Omental fat pad (tissue), 4 donors: ENCODE measurements around the gene SIRPA. TPM values are rescaled to one million over a fixed set of nuclear protein-coding genes. Genes with fewer than 3 reads are reported as not detected.

ENCODE experiments used
- ATAC-seq: fragments of 150-250 bp; one replicate; pipeline ENCODE4 v1.9.1; 2016; ENCODE audit warnings: mild to moderate bottlenecking, moderate library complexity; ENCODE audit not compliant: low FRiP score
- DNase-seq: peaks from one replicate; pipeline ENCODE4 v3.0.0-alpha.2; 2019; ENCODE audit warnings: low spot score
- total RNA-seq, 4 donors: library from RNA; depleted of rRNA; stranded (reverse); fragments of >200 nt; gene quantifications; one replicate each; pipeline ENCODE4 v1.1.0, GENCODE V29; 2016
- TF ChIP-seq, protein P1 (sequence below), 3 donors: fragments of 450-650 bp; IDR thresholded peaks; one replicate each; pipeline ENCODE4 v1.5.1; 2016 to 2017; ENCODE audit warnings: antibody characterized with exemption in 3 of 3, mild to moderate bottlenecking in 3 of 3, moderate library complexity in 2 of 3

The SIRPA gene
- total RNA-seq, 4 donors from 2014 or later: 51.9 to 86.1 (median 77.0) TPM

DNA sequence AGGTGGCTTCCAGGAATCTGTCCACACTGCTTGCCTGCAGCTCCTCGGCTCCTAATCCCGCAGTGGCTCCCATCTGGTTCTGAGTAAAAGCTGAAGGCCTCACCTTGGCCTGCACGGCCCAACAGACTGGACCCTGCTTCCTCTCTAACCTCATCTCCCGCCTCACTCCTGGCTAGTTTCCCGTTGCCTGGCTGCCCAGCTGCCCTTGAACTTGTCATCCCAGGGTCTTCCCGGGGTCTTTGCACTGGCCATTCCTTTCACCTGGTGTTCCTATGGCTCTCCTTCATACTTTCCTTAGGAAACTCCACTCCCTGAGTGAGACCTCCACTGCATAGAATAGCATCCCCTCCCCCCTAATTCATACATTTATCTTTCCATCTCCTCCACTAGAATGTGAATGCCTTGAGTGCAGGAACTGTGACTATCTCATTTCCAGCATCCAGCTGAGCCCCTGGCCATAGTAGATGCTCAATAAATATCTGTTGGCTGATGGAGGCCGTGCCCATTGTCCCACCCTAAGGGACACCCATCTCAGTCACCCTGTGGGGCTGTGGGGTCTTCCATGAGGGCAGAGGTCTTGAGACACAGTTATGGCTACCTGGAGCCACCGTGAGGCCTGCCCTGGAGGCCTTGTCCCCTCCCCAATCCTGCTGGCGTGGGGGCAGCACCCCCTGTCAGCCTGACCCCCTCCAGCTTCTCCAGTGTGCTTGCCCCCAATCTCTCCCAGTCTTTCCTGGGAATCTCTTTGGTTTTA lies 9.1 kb upstream of the SIRPA start:
- DNase-seq (no peak), ATAC-seq (no peak)
- TF ChIP-seq, protein P1, sequence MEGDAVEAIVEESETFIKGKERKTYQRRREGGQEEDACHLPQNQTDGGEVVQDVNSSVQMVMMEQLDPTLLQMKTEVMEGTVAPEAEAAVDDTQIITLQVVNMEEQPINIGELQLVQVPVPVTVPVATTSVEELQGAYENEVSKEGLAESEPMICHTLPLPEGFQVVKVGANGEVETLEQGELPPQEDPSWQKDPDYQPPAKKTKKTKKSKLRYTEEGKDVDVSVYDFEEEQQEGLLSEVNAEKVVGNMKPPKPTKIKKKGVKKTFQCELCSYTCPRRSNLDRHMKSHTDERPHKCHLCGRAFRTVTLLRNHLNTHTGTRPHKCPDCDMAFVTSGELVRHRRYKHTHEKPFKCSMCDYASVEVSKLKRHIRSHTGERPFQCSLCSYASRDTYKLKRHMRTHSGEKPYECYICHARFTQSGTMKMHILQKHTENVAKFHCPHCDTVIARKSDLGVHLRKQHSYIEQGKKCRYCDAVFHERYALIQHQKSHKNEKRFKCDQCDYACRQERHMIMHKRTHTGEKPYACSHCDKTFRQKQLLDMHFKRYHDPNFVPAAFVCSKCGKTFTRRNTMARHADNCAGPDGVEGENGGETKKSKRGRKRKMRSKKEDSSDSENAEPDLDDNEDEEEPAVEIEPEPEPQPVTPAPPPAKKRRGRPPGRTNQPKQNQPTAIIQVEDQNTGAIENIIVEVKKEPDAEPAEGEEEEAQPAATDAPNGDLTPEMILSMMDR (IDR thresholded peaks at IDR 0.05): no peak

DNA sequence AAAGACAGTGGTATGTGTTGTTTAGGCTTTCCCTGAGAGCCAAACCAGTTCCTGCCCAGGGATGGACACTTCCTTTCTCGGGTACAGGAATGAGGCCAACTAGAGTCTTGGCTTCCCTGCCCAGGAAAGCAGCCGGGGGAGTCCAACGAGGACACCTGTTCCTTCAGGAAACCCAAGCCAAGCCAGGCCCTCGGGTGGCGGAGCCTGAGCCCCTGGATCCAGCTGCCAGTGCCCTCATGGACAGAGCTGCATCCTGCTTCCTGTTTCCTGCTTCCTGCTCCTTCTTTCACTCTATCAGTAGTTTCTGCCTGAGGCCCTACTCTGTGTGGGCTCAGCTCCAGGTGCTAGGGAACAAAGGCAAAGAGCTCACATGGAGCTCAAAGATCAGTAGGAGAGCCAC lies 7.9 kb upstream of the SIRPA start:
- ATAC-seq: no peak
- DNase-seq: no peak
- TF ChIP-seq, protein P1 (IDR thresholded peaks at IDR 0.05): no peak

DNA sequence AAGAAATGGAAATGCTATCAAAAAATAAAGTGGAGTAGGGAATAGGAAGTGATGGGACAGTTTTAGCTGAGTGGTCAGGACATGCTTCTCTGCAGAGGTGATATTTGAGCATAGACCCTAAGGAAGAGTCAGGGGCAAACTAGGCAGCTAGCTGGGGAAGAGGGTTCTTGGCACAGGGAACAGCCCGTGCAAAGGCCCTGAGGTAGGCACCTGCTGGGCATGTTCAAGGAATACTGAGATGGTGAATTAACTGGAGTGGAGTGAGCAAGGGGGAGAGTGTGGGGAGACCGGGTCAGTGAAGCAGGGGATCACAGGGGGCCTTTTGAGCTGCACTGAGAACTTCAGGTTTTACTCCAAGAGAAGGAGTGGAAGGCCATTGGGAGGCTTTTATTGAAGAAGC lies 7.5 kb upstream of the SIRPA start:
- no peak for DNase-seq
- no peak for ATAC-seq
- TF ChIP-seq, protein P1 (IDR thresholded peaks at IDR 0.05): no peak

DNA sequence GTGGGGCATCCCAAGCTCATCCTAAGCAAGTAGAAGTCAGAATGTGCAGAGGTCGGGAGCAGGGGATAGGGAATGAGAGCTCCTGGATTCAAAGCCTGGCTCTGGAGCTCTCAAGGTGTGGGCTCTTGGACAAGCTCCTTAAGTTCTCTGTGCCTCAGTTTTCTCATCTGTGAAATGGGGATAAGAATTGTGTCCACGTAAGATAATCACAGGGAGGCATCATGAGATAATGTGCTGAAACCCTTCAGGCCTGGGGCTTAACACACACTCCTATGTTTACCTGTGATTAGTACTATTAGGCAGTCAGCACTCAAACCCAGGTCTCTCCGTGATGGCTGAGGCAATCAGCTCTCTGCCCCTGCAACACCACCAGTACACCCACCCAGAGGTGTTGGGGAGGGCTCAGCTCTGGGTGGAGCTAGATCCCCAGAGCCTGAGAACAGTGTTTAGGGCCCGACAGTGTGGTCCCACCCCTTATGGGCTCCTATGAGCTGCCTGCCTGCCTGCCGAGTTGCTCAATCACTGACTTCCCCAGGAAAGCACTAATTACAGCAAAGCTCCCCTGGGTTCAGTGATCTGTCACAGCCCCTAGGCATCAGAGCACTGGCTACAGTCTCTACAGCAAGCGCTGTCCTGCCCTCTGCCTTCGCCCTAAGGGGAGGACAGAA lies 6.3 kb upstream of the SIRPA start:
- TF ChIP-seq, protein P1 (IDR thresholded peaks at IDR 0.05): no peak
- DNase-seq (no peak), ATAC-seq (peak; percentile 64)

DNA sequence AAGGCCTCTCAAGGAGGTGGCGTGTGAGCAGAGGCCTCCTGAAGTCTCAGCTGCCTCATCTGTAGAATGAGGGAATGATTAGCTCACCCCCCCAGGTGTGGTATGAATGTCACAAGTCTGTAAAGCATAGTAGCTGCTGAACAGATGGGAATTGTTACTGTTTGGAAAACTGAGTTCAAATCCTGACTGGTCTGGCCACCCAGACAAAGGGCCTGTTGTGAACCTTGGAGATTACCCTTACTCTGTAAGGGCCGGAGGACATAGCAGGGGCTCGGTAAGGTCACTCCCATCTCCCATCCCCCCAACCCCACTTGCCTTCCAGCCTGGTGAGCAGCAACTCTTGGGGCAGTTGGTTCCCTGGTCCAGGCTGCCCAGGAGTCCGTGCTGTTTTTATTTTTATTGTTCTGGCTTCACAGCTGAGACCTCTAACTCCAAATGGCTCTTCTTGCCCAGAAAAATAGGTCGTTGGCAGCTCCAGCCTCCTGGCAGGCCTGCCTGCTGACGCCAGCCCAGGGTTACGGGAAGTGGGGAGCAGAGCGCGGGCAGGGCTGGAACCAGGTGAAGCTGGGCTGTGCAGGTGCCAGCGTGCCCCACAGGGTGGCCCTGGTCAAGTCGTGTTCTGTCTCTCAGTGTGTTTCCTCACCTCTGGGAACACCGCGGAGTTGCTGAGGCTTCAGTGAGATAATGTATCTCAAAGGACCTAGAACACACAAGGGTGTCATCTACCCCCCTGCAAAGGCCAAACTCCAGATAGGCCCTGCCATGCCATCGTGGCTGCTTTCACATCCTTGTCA lies 4.5 kb upstream of the SIRPA start:
- TF ChIP-seq, protein P1 (IDR thresholded peaks at IDR 0.05): no peak
- DNase-seq (no peak), ATAC-seq (no peak)

DNA sequence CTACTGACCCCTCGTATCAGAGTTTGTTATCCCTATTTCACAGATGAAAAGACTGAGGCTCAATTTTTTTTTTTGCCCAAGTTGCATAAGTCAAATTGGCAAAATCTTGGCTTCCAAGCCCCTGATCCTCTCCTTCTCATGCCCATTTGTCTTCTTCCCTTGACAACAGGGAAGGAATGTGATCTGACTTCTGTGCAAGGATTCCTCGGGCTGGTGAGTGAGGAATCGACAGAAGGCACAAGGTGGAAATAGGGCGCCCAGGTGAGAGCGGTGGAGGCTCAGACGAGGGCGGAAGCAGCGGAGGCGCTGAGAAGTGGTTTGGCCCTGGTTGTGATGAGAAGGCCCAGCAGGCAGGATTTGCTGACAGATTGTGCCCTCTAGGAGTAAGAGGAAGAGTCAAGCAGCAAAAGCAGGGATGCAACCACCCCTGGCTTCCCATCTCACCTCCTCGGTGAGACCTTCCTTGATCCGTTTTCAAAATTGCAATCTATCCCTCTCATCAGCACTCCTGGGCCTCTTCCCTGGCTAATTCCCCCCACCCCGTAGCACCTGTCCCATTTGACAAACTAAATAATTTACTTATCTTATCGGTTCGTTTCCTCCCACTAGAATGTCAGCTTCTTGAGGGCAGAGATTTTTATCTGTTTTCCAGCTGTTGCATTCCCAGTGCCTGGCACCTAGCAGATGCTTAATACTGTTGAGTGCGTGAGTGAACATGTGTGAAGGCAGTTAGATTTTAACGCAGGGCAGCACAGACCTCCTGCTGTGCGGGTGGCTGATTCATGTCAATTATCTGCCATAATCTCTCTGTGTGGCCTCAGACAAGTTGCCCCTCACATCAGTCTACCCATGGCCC lies 3.7 kb upstream of the SIRPA start:
- TF ChIP-seq, protein P1 (IDR thresholded peaks at IDR 0.05): no peak
- DNase-seq: no peak
- no peak for ATAC-seq
